Activated gamma-delta T cell treated with Interleukin-2 at 50 U/mL for 16 hours (primary cell): ENCODE data around the gene PAPSS2.

ENCODE experiments used
- DNase-seq: peaks from one replicate; pipeline ENCODE4 v3.0.0-alpha.2; 2020

Gene PAPSS2

GRCh38 chr10:87753995-87754866 is 94.6 kb downstream of the PAPSS2 start:
- no peak for DNase-seq

- DNase-seq, result no peak
Measured at GRCh38 chr10:87757685-87758084, 98.0 kb downstream of the PAPSS2 start.

- no peak for DNase-seq
Measured at GRCh38 chr10:87759551-87759950, 99.9 kb downstream of the PAPSS2 start.

GRCh38 chr10:87760195-87760905 is 100.7 kb downstream of the PAPSS2 start:
- DNase-seq, result no peak

GRCh38 chr10:87761153-87761552 is 101.5 kb downstream of the PAPSS2 start:
- DNase-seq, result no peak

GRCh38 chr10:87761892-87762291 is 102.2 kb downstream of the PAPSS2 start:
- no peak for DNase-seq

- no peak for DNase-seq
Measured at GRCh38 chr10:87763086-87763861, 103.6 kb downstream of the PAPSS2 start.

GRCh38 chr10:87764072-87764934 is 104.6 kb downstream of the PAPSS2 start:
- no peak for DNase-seq

- no peak for DNase-seq
Measured at GRCh38 chr10:87765666-87766376, 106.1 kb downstream of the PAPSS2 start.

GRCh38 chr10:87767253-87767652 is 107.6 kb downstream of the PAPSS2 start:
- no peak for DNase-seq

GRCh38 chr10:87771871-87772500 is 112.3 kb downstream of the PAPSS2 start:
- DNase-seq, result no peak

GRCh38 chr10:87775766-87776165 is 116.1 kb downstream of the PAPSS2 start:
- no peak for DNase-seq

GRCh38 chr10:87776328-87776727 is 116.7 kb downstream of the PAPSS2 start:
- DNase-seq, result no peak

GRCh38 chr10:87781545-87781944 is 121.9 kb downstream of the PAPSS2 start:
- no peak for DNase-seq

GRCh38 chr10:87782721-87783120 is 123.0 kb downstream of the PAPSS2 start:
- no peak for DNase-seq

GRCh38 chr10:87786421-87786820 is 126.7 kb downstream of the PAPSS2 start:
- no peak for DNase-seq

- DNase-seq, result no peak
Measured at GRCh38 chr10:87790185-87790584, 130.5 kb downstream of the PAPSS2 start.

- no peak for DNase-seq
Measured at GRCh38 chr10:87794285-87794684, 134.6 kb downstream of the PAPSS2 start.
